Peyer's patch (tissue), 4 donors: ENCODE data around the gene POLR2I. TPM values are rescaled to one million over a fixed set of nuclear protein-coding genes. Genes with fewer than 3 reads are reported as not detected.
"Not testable (repeated sequence)": the region's sequence is repeated elsewhere in the genome, so short reads cannot be mapped to it uniquely, and the experiment has no call there.

Source experiments
- DNase-seq, 3 donors: peaks; one replicate each; pipeline ENCODE4 v3.0.0-alpha.2; 2017 to 2019
- H3K27ac ChIP-seq, 4 donors: fragments of 200-600 bp; sonication (generic); one replicate each; pipeline ENCODE4 v1.5.1; 2016 to 2019
- H3K27me3 ChIP-seq, 2 donors: fragments of 200-600 bp; sonication (generic); one replicate each; pipeline ENCODE4 v1.5.1; 2019
- H3K36me3 ChIP-seq, 3 donors: fragments of 200-600 bp; sonication (generic); one replicate each; pipeline ENCODE4 v1.5.1; 2016 to 2019
- H3K4me1 ChIP-seq, 4 donors: fragments of 200-600 bp; sonication (generic); one replicate each; pipeline ENCODE4 v1.5.1; 2016 to 2019
- H3K4me3 ChIP-seq, 4 donors: fragments of 200-600 bp; sonication (generic); 1 replicate in 3 of 4; 2 replicates in 1 of 4; pipeline ENCODE4 v1.5.1; 2016 to 2019; ENCODE audit warnings: mild to moderate bottlenecking in 1 of 4
- H3K9me3 ChIP-seq, 4 donors: fragments of 200-600 bp; sonication (generic); one replicate each; pipeline ENCODE4 v1.5.1; 2016 to 2019; ENCODE audit warnings: mild to moderate bottlenecking in 1 of 4
- CTCF ChIP-seq, 6 experiments: fragments of 450-650 bp in 4 of 6; fragments of 200-600 bp in 2 of 6; sonication (generic) in 1 of 6; IDR thresholded peaks; one replicate each; pipeline ENCODE4 v1.5.1; 2017 to 2019; ENCODE audit warnings: antibody characterized with exemption in 6 of 6, mild to moderate bottlenecking in 3 of 6, moderate library complexity in 1 of 6
- POLR2A ChIP-seq, 2 donors: fragments of 450-650 bp; IDR thresholded peaks; one replicate each; pipeline ENCODE4 v1.5.1; 2017; ENCODE audit warnings: antibody characterized with exemption in 2 of 2, mild to moderate bottlenecking in 2 of 2, moderate library complexity in 2 of 2
- total RNA-seq, 4 donors: library from RNA; depleted of rRNA; stranded (reverse); fragments of >200 nt; gene quantifications; one replicate each; pipeline ENCODE4 v1.1.0, GENCODE V29; 2016

The POLR2I gene
- total RNA-seq, 4 donors from 2014 or later = 20.7 to 32.0 (median 26.8) TPM

GRCh38 chr19:36079389-36079945 lies 35.2 kb downstream of the POLR2I start:
- no peaks in the 10 kb centered on the region for H3K27me3 ChIP-seq
- no peak overlapping the region for H3K27ac ChIP-seq
- no peaks in the 10 kb centered on the region for H3K36me3 ChIP-seq
- H3K4me3 ChIP-seq = no peak overlapping the region
- no peak for DNase-seq
- H3K9me3 ChIP-seq = no peaks in the 10 kb centered on the region
- H3K4me1 ChIP-seq = no peaks in the 10 kb centered on the region
- TF ChIP-seq POLR2A (IDR thresholded peaks at IDR 0.05) (no peak), CTCF (IDR thresholded peaks at IDR 0.05) (no peak)

GRCh38 chr19:36073121-36073876 lies 41.4 kb downstream of the POLR2I start:
- H3K4me1 ChIP-seq = no peaks in the 10 kb centered on the region
- no peaks in the 10 kb centered on the region for H3K27me3 ChIP-seq
- no peak overlapping the region for H3K27ac ChIP-seq
- H3K4me3 ChIP-seq = no peak overlapping the region
- no peaks in the 10 kb centered on the region for H3K9me3 ChIP-seq
- no peak for TF ChIP-seq CTCF (IDR thresholded peaks at IDR 0.05)
- no peak for TF ChIP-seq POLR2A (IDR thresholded peaks at IDR 0.05)
- DNase-seq = no peak
- H3K36me3 ChIP-seq = no peaks in the 10 kb centered on the region

GRCh38 chr19:36072081-36072480 lies 42.6 kb downstream of the POLR2I start:
- no peak for TF ChIP-seq CTCF (IDR thresholded peaks at IDR 0.05)
- TF ChIP-seq POLR2A (IDR thresholded peaks at IDR 0.05) = no peak
- DNase-seq = no peak
- Histone ChIP-seq H3K4me3 (no peak overlapping the region), H3K4me1 (no peaks in the 10 kb centered on the region), H3K9me3 (no peaks in the 10 kb centered on the region), H3K27me3 (no peaks in the 10 kb centered on the region), H3K27ac (no peak overlapping the region), H3K36me3 (no peaks in the 10 kb centered on the region)

GRCh38 chr19:36068810-36069499 lies 45.7 kb downstream of the POLR2I start:
- H3K4me3 ChIP-seq, H3K9me3 ChIP-seq, H3K27ac ChIP-seq, DNase-seq, H3K4me1 ChIP-seq, H3K27me3 ChIP-seq, H3K36me3 ChIP-seq: not testable (repeated sequence)

GRCh38 chr19:36067681-36068080 lies 47.0 kb downstream of the POLR2I start:
- DNase-seq = no peak
- Histone ChIP-seq H3K4me3 (no peak overlapping the region), H3K4me1 (no peaks in the 10 kb centered on the region), H3K27ac (no peak overlapping the region), H3K9me3 (no peaks in the 10 kb centered on the region), H3K27me3 (no peaks in the 10 kb centered on the region), H3K36me3 (no peaks in the 10 kb centered on the region)
- TF ChIP-seq CTCF (IDR thresholded peaks at IDR 0.05) = no peak
- no peak for TF ChIP-seq POLR2A (IDR thresholded peaks at IDR 0.05)

GRCh38 chr19:36064826-36065225 lies 49.8 kb downstream of the POLR2I start:
- H3K27me3 ChIP-seq = no peaks in the 10 kb centered on the region
- no peaks in the 10 kb centered on the region for H3K9me3 ChIP-seq
- H3K4me3 ChIP-seq = no peak overlapping the region
- no peak for TF ChIP-seq POLR2A (IDR thresholded peaks at IDR 0.05)
- no peak for TF ChIP-seq CTCF (IDR thresholded peaks at IDR 0.05)
- no peak overlapping the region for H3K27ac ChIP-seq
- DNase-seq = no peak
- H3K4me1 ChIP-seq = no peaks in the 10 kb centered on the region
- no peaks in the 10 kb centered on the region for H3K36me3 ChIP-seq
